CD4-positive, CD25-positive, alpha-beta regulatory T cell (primary cell): ENCODE results near the gene SLC2A6. TPM values are rescaled to one million over a fixed set of nuclear protein-coding genes. Genes with fewer than 3 reads are reported as not detected.

Source experiments
- ATAC-seq, 2 donors: fragments of 150-1000 bp; cut with Tn5 transposase; one replicate each; pipeline ENCODE4 v1.10.0; 2021; ENCODE audit warnings: low read depth in 2 of 2, moderate number of reproducible peaks in 2 of 2, moderate library complexity in 1 of 2
- DNase-seq, 3 donors: peaks; one replicate each; pipeline versions ENCODE4 v3.0.0 to v3.0.0-alpha.2; 2012 to 2022; ENCODE audit warnings: mixed read lengths in 1 of 3
- H3K27ac ChIP-seq: one replicate; pipeline ENCODE4 v1.7.0; 2013; ENCODE audit warnings: mild to moderate bottlenecking, low read length; ENCODE audit not compliant: insufficient read depth, poor library complexity, severe bottlenecking
- H3K27me3 ChIP-seq: one replicate; pipeline ENCODE4 v1.7.0; 2013; ENCODE audit warnings: low read length; ENCODE audit not compliant: control insufficient read depth, insufficient read depth
- H3K36me3 ChIP-seq: one replicate; pipeline ENCODE4 v1.7.0; 2013; ENCODE audit warnings: mild to moderate bottlenecking, low read length, moderate library complexity; ENCODE audit not compliant: control insufficient read depth, insufficient read depth
- H3K4me1 ChIP-seq: 2 replicates; pipeline ENCODE4 v1.7.0; 2013; ENCODE audit warnings: mild to moderate bottlenecking, low read length; ENCODE audit not compliant: insufficient read depth, control insufficient read depth, poor library complexity, severe bottlenecking
- H3K4me3 ChIP-seq: one replicate; pipeline ENCODE4 v1.7.0; 2013; ENCODE audit warnings: low read depth, mild to moderate bottlenecking, low read length, moderate library complexity
- H3K9me3 ChIP-seq, 2 experiments: 1 replicate in 1 of 2; 2 replicates in 1 of 2; pipeline ENCODE4 v1.7.0; 2013; ENCODE audit warnings: low read length in 2 of 2, mild to moderate bottlenecking in 1 of 2, moderate library complexity in 1 of 2; ENCODE audit not compliant: control insufficient read depth in 2 of 2
- H3K27ac Mint-ChIP-seq, 3 donors: one replicate each; pipeline ENCODE4 v1.8.0; 2020 to 2022; ENCODE audit warnings: mild to moderate bottlenecking in 3 of 3, mixed read lengths in 3 of 3, moderate library complexity in 2 of 3
- H3K27me3 Mint-ChIP-seq: one replicate; pipeline ENCODE4 v1.8.0; 2022; ENCODE audit warnings: mild to moderate bottlenecking, mixed read lengths
- H3K36me3 Mint-ChIP-seq: one replicate; pipeline ENCODE4 v1.8.0; 2020; ENCODE audit warnings: mixed read lengths
- H3K4me1 Mint-ChIP-seq, 4 donors: one replicate each; pipeline ENCODE4 v1.8.0; 2020 to 2022; ENCODE audit warnings: mixed read lengths in 4 of 4, mild to moderate bottlenecking in 1 of 4
- H3K4me3 Mint-ChIP-seq, 4 donors: one replicate each; pipeline ENCODE4 v1.8.0; 2020 to 2022; ENCODE audit warnings: mild to moderate bottlenecking in 4 of 4, mixed read lengths in 4 of 4, moderate library complexity in 3 of 4
- H3K9me3 Mint-ChIP-seq, 7 donors: one replicate each; pipeline ENCODE4 v1.8.0; 2020 to 2022; ENCODE audit warnings: mixed read lengths in 7 of 7, mild to moderate bottlenecking in 3 of 7, moderate library complexity in 2 of 7
- polyA plus RNA-seq, 4 donors: library from polyadenylated mRNA; unstranded; fragments of 300-500 nt; fragmentation: Illumina TruSeq; gene quantifications; one replicate each; pipeline ENCODE4 v1.2.3, GENCODE V29; 2021
- total RNA-seq: library from RNA; stranded (reverse); gene quantifications from one replicate; pipeline ENCODE4 v1.2.3, GENCODE V29; 2022

Gene SLC2A6
- total and polyA plus RNA-seq, 5 donors from 2014 or later: 0.63 to 2.2 (median 1.8) TPM

DNA sequence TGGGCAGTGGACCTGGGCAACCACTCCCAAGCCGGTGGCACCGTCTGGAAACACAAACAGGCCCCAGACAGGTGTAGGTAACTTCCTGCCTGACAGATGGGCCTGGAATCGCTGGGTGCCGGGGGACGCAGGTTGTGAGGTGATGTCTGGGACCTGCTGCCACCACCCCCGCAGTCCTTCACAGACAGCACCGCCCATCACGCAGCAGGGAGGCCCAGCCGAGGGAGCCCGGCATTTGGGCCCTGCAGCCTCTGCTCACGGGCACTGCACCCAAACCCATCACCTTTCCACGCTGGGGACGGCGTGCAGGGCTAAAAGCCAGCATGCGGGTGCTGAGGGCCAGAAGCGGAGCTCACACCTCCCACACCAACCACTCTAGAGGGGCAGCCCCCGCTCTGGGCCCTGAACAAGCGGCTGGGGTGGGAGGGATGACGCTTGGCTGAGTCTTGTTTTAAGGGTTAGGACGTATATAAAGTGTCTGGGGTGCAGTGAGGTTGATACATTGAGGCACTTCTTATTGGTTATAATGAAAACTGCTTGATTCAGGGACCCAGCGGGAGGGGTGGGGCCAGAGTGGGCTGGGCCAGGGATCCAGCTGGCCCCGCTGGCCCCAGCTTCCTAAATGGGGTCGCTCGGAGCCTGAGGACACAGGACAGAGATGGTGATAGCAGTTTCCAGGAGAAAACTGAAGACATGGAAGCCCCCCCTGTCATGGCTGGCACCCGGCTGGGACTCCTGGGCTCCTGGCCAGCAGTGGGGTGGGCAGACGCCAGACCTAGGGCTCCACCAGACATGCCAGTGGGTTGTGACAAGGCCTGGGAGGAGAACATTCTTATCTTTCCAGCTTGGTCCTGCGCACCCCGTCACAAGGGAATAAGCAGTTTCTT is 34.6 kb upstream of the SLC2A6 start:
- no peaks in the 10 kb centered on the region for H3K36me3 ChIP-seq
- Mint-ChIP-seq H3K9me3 (no peaks in the 10 kb centered on the region), H3K27me3 (no peaks in the 10 kb centered on the region), H3K36me3 (no peaks in the 10 kb centered on the region), H3K27ac (no peak overlapping the region), H3K4me1 (peaks cover 0 to 21% (median 7%) of the 10 kb centered on the region in 4 donors), H3K4me3 (no peak overlapping the region)
- no peak overlapping the region for H3K4me3 ChIP-seq
- DNase-seq: no peak
- no peaks in the 10 kb centered on the region for H3K9me3 ChIP-seq
- no peaks in the 10 kb centered on the region for H3K27me3 ChIP-seq
- no peak overlapping the region for H3K27ac ChIP-seq
- peaks cover 14% of the 10 kb centered on the region for H3K4me1 ChIP-seq
- ATAC-seq: no peak

- Mint-ChIP-seq H3K27me3 (no peaks in the 10 kb centered on the region), H3K4me3 (no peak overlapping the region), H3K27ac (no peak overlapping the region), H3K9me3 (no peaks in the 10 kb centered on the region), H3K36me3 (no peaks in the 10 kb centered on the region), H3K4me1 (peaks cover 0 to 27% (median 8%) of the 10 kb centered on the region in 4 donors)
- Histone ChIP-seq H3K4me3 (no peak overlapping the region), H3K27me3 (no peaks in the 10 kb centered on the region), H3K27ac (no peak overlapping the region), H3K4me1 (peaks cover 18% of the 10 kb centered on the region), H3K9me3 (no peaks in the 10 kb centered on the region), H3K36me3 (no peaks in the 10 kb centered on the region)
- DNase-seq: no peak
- no peak for ATAC-seq
These were observed 33.6 kb upstream of the SLC2A6 start for GRCh38 chr9:133512253-133513213.

- H3K4me1 ChIP-seq: peaks cover 18% of the 10 kb centered on the region
- no peaks in the 10 kb centered on the region for H3K27me3 Mint-ChIP-seq
- H3K9me3 Mint-ChIP-seq: no peaks in the 10 kb centered on the region
- H3K36me3 ChIP-seq: no peaks in the 10 kb centered on the region
- DNase-seq: no peak
- ATAC-seq: no peak
- no peak overlapping the region for H3K4me3 ChIP-seq
- no peak overlapping the region for H3K27ac Mint-ChIP-seq
- H3K4me1 Mint-ChIP-seq: peaks cover 0 to 31% (median 8%) of the 10 kb centered on the region in 4 donors
- no peaks in the 10 kb centered on the region for H3K9me3 ChIP-seq
- H3K27ac ChIP-seq: no peak overlapping the region
- no peaks in the 10 kb centered on the region for H3K27me3 ChIP-seq
- H3K36me3 Mint-ChIP-seq: no peaks in the 10 kb centered on the region
- no peak overlapping the region for H3K4me3 Mint-ChIP-seq
These were observed 32.7 kb upstream of the SLC2A6 start for GRCh38 chr9:133511607-133512006.

- Mint-ChIP-seq H3K4me1 (peaks cover 0 to 31% (median 8%) of the 10 kb centered on the region in 4 donors), H3K27ac (peak overlapping the region in 2 of 3 donors; percentile 71 to 93), H3K27me3 (no peaks in the 10 kb centered on the region), H3K36me3 (no peaks in the 10 kb centered on the region), H3K4me3 (no peak overlapping the region), H3K9me3 (no peaks in the 10 kb centered on the region)
- H3K9me3 ChIP-seq: no peaks in the 10 kb centered on the region
- H3K4me1 ChIP-seq: peaks cover 18% of the 10 kb centered on the region
- DNase-seq (no peak), ATAC-seq (no peak)
- H3K36me3 ChIP-seq: no peaks in the 10 kb centered on the region
- H3K27me3 ChIP-seq: no peaks in the 10 kb centered on the region
- H3K4me3 ChIP-seq: no peak overlapping the region
- H3K27ac ChIP-seq: no peak overlapping the region
These were observed 32.1 kb upstream of the SLC2A6 start for GRCh38 chr9:133510926-133511505.

DNA sequence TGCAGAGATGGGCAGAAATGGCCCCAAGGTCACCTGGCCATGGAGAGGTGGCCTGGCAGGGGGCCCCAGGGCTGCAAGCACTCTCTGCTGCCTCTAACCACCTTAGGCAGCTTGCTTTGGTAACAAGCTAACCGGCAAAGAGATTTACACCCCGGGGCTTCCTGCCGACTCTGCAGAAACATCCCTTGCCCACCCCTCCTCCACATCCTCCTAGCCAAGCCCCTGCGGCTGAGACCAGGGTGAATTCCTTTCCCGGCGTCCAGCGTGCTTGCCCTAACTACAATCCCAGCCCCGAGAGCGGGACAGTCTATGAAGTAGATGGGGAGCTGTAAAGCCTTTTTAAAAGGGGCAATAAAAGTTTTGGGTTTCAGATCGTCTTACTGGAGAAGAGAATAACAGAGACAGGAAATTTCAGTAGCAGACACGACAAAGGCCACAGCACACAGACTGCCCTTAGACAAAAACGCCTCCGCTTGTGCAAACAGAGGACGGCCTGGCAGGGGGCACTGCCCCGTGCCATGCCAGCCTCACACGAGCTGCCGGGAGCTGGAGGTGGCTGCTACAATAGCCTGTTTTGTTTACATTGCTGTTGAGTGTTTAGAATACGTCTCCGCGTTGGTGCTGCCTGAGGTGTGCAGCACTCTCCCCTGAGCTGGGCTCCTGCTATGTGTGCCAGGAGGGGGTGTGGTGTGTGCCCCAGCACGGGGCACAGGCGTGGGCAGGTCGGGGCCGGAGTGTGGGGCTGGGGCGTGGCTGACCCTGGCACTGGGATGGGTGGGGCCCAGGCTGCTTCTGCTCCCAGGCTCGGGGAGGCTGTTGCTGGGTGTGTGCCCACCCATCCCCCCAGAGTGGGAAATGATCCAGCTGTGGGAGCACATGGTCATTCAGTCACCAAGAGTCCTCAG is 30.5 kb upstream of the SLC2A6 start:
- Histone ChIP-seq H3K36me3 (no peaks in the 10 kb centered on the region), H3K4me1 (peaks cover 18% of the 10 kb centered on the region), H3K27ac (peak overlapping the region; percentile 53), H3K27me3 (no peaks in the 10 kb centered on the region), H3K4me3 (peak overlapping the region; percentile 64), H3K9me3 (no peaks in the 10 kb centered on the region)
- Mint-ChIP-seq H3K4me3 (peak overlapping the region; percentile 41 to 92 (median 89)), H3K9me3 (no peaks in the 10 kb centered on the region), H3K36me3 (no peaks in the 10 kb centered on the region), H3K27me3 (no peaks in the 10 kb centered on the region), H3K4me1 (peaks cover 0 to 31% (median 8%) of the 10 kb centered on the region in 4 donors), H3K27ac (peak overlapping the region; percentile 90 to 96 (median 93))
- DNase-seq (peak in 2 of 3 donors; percentile 41 to 74), ATAC-seq (peak; percentile 72 to 76)

DNA sequence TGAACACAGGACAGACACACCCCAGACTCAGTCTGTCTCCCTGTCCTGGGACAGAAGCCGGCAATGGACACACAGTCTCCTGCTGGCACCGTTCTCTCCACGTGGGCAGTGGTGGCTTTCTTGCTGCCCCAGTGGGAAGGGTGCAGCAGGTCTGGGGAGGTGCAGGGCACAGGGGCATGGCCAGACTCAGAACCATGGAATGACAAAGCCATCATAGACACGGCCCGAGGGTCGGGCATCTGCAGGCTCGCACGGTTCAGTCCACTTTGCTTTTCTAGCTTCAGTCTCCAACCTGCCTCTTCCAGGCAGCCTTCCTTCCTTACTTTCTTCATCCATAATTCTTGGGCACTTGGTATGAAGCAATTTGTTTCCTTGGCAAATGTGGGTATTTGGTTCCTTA is 29.1 kb upstream of the SLC2A6 start:
- Histone ChIP-seq H3K4me1 (peaks cover 18% of the 10 kb centered on the region), H3K4me3 (no peak overlapping the region), H3K36me3 (no peaks in the 10 kb centered on the region), H3K27ac (no peak overlapping the region), H3K27me3 (no peaks in the 10 kb centered on the region), H3K9me3 (no peaks in the 10 kb centered on the region)
- no peaks in the 10 kb centered on the region for H3K36me3 Mint-ChIP-seq
- H3K4me1 Mint-ChIP-seq: peaks cover 0 to 31% (median 8%) of the 10 kb centered on the region in 4 donors
- peaks cover 0 to 4% (median 0%) of the 10 kb centered on the region in 7 donors for H3K9me3 Mint-ChIP-seq
- peak overlapping the region; percentile 93 to 97 (median 96) for H3K27ac Mint-ChIP-seq
- H3K4me3 Mint-ChIP-seq: peak overlapping the region in 2 of 4 donors; percentile 15 to 29
- no peaks in the 10 kb centered on the region for H3K27me3 Mint-ChIP-seq
- DNase-seq: no peak
- no peak for ATAC-seq
